BJ (cell line): ENCODE data around the gene LPCAT1. TPM values are rescaled to one million over a fixed set of nuclear protein-coding genes. Genes with fewer than 3 reads are reported as not detected.

Experiments used
- CTCF ChIA-PET: fragments of 350-600 bp; formaldehyde crosslinking; extraction: SDS; loops from one replicate; lab custom pipeline; 2021; ENCODE audit warnings: antibody characterized with exemption, inconsistent platforms; lab: Yijun Ruan, JAX
- POLR2A ChIA-PET: fragments of 300-600 bp; sonication (Branson Sonifier 250); formaldehyde crosslinking; extraction: SDS; loops from one replicate; lab custom pipeline; 2021; ENCODE audit warnings: antibody characterized with exemption; lab: Charles Lee
- DNase-seq: peaks from one replicate; pipeline ENCODE4 v3.0.0-alpha.2; 2011; ENCODE audit warnings: low read depth
- H3K27me3 ChIP-seq: 2 replicates; pipeline ENCODE4 v1.6.0; 2011; ENCODE audit warnings: low read length; ENCODE audit not compliant: control insufficient read depth, insufficient read depth
- H3K36me3 ChIP-seq: 2 replicates; pipeline ENCODE4 v1.5.1; 2011; ENCODE audit warnings: low read length; ENCODE audit not compliant: control insufficient read depth, insufficient read depth
- H3K4me3 ChIP-seq: 2 replicates; pipeline ENCODE4 v1.5.1; 2011; ENCODE audit warnings: low read depth, mild to moderate bottlenecking, control low read depth, low read length
- CTCF ChIP-seq: IDR thresholded peaks from 2 replicates; pipeline ENCODE4 v1.5.1; 2011; ENCODE audit warnings: low read depth, mild to moderate bottlenecking, control low read depth, inconsistent platforms, low read length, moderate library complexity; ENCODE audit not compliant: insufficient read depth
- polyA plus RNA-seq: library from polyadenylated mRNA; depleted of rRNA; stranded (reverse); fragments of >200 nt; gene quantifications from 2 replicates; pipeline ENCODE4 v1.2.3, GENCODE V29; 2011

Gene LPCAT1
- polyA plus RNA-seq, 1 experiment, result 14.3 TPM

- TF ChIP-seq CTCF, result no peak
- Histone ChIP-seq H3K4me3 (no peak overlapping the region), H3K36me3 (peaks cover 37% of the 10 kb centered on the region), H3K27me3 (no peaks in the 10 kb centered on the region)
- ChIA-PET POLR2A (no interaction called here), CTCF (no interaction called here)
- no peak for DNase-seq
Measured at GRCh38 chr5:1471997-1472963, 51.5 kb downstream of the LPCAT1 start.

- no peak for TF ChIP-seq CTCF
- no peaks in the 10 kb centered on the region for H3K27me3 ChIP-seq
- no peak for DNase-seq
- H3K4me3 ChIP-seq, result no peak overlapping the region
- ChIA-PET POLR2A (no interaction called here), CTCF (interaction anchor here (2.2 kb wide), 1 partner anchor 9 kb away, joined by 5 read pairs; no protein-coding TSS in a partner anchor)
- peaks cover 31% of the 10 kb centered on the region for H3K36me3 ChIP-seq
Measured at GRCh38 chr5:1471240-1471853, 52.4 kb downstream of the LPCAT1 start.

- no peak for DNase-seq
- no peak overlapping the region for H3K4me3 ChIP-seq
- H3K27me3 ChIP-seq, result no peaks in the 10 kb centered on the region
- POLR2A ChIA-PET, result no interaction called here
- no peak for TF ChIP-seq CTCF
- CTCF ChIA-PET, result interaction anchor here (1.1 to 2.2 kb wide), 3 partner anchors 10 to 173 kb away, joined by 3 to 5 read pairs (median 5); no protein-coding TSS in a partner anchor
- peaks cover 29% of the 10 kb centered on the region for H3K36me3 ChIP-seq
Measured at GRCh38 chr5:1470762-1471211, 53.0 kb downstream of the LPCAT1 start.

- no peaks in the 10 kb centered on the region for H3K27me3 ChIP-seq
- DNase-seq, result no peak
Measured at GRCh38 chr5:1468629-1469527, 54.9 kb downstream of the LPCAT1 start.

More at GRCh38 chr5:1468629-1469527, 54.9 kb downstream of the LPCAT1 start:
- Histone ChIP-seq H3K36me3 (peaks cover 26% of the 10 kb centered on the region), H3K4me3 (no peak overlapping the region)
- POLR2A ChIA-PET, result no interaction called here
- CTCF ChIA-PET, result interaction anchor here (2.2 kb wide), 1 partner anchor 11 kb away, joined by 5 read pairs; no protein-coding TSS in a partner anchor
- TF ChIP-seq CTCF, result no peak
